Stimulated activated CD8-positive, alpha-beta memory T cell treated with anti-CD3 and anti-CD28 coated beads, Interleukin-4, amount 100 ng/mL, for 48 hours (primary cell): ENCODE data around the gene SLC5A10.

Source experiments
- DNase-seq: peaks from one replicate; pipeline ENCODE4 v3.0.0-alpha.2; 2020

SLC5A10 gene

DNA sequence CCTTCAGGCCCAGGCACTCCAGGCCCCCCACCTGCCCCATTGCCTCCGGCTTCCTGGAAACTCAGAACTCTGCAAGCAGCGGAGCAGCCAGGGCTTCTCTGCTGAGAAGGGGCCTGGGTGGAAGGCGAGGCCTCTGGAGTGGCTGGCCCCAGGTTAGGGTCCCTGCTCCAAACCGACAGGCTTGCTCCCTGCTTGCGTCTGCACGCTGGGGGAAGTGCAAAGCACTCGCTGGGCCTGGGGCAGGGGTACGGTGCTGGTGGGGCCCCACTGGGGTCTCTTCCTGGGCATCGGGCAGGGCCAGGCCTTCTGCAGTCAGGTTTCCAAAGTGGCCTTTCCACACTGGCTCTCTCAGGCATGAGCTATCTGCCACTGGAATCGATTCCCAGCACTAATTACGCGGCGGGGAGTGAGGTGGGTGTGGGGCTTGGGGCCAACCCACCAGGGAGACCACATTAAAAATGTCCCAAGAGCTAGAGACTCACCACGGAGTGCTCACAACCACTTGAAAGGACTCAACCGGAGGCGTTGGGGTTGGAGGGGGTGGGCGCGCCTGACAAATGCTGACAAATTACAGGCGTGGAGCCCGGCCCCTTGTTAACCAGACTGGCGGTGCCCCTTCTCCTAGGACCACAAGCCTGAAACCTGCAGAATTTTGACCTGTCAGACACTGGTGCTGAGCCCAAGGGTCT lies 34.7 kb downstream of the SLC5A10 start:
- DNase-seq: peak; percentile 42

DNA sequence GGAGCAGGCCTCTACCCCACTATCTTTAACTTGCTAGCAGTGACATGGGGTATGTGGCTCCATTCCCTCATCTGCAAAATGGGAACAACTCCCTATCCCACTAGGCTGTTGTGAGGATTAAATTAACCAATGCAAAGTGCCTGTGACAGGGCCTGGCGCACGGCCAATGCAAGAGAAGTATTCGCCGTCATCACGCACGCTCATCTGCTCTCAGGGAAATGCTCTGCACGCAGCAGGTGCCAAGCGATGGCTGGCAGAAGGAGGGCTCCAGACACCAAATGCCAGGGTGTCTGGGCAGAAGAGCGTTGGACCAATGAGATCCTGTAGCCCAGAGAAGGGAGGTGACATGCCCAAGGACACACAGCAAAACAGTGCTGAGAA lies 35.3 kb downstream of the SLC5A10 start:
- no peak for DNase-seq

DNA sequence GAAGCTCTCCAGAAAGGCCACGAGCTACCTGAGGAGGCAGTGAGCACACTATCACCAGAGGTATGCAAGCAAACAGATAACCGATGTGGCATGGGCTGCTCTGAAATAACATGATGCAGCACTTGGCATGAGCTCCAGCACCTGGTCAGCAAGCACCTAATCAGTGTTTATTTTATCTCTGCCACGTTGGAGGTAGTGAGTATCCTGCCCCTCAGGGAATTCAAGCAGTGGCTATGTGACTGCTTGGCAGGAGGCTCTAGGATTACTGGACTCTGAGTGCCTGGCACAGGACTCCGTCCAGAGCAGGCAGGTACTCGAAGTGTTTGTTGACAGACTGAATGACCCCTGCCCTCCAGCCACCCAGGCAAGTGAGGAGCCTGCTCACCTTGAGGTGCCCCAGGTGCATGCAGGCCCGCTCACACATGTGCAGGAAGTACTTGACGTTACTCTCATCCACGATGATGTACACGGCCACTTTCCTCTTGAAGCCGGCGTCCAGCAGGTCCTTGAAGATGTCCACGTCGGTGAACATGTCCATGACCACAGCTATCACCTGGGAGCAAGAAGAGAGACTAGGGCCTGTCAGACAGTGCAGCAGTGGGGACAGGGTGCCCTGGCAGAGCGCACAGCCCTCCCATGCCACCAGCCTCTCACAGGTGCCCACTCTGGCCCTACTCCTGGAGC lies 36.0 kb downstream of the SLC5A10 start:
- no peak for DNase-seq

DNA sequence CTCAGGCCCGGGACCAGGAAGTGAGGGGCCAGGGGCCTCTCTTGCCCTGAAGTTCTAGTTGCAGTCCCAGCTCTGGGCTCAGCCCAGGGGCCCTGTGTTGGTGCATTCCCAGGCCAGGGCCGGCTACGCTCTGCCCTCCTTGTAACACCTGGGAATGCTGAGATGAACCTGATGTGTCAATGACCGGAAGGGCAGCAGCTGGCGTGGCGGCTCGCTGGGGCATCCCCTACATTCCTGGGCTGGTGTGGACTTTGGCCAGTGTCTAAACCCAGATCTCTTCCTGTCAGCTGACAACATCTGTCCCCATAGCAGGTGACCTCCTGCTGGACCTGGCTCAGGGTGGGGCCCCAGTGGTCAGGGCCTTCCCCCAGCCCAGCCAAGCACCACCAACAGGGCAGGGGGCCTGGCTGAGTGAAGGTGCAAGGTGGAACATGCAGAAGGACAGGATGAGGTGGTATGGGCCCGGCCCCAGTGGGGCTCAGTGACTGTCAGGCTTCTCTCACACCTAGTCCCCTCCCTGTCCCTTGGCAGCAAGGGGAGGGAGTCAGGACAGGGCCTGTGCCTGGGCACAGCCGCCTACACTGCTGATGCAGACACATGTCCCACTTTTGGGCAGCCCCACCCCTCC lies 36.7 kb downstream of the SLC5A10 start:
- no peak for DNase-seq

DNA sequence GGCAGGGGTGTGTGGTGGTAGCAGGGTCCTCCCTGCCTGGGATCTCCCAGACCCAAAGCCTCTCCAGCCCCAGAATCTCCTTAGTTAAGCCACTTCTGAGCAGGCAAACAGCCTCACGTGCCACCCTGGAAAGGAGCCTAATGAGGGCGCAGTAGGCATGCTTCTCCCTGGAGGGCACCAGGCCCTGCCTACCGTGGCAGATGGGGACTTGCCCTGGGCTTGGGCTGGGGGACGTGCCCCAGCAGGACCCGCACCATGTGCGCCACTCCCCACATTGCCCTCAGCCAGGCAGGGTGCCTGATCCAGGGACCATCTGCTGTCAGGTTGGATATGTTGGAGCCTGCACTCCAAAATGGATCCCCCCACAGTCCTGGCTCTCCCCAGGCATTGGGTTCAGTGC lies 38.4 kb downstream of the SLC5A10 start:
- DNase-seq: no peak

DNA sequence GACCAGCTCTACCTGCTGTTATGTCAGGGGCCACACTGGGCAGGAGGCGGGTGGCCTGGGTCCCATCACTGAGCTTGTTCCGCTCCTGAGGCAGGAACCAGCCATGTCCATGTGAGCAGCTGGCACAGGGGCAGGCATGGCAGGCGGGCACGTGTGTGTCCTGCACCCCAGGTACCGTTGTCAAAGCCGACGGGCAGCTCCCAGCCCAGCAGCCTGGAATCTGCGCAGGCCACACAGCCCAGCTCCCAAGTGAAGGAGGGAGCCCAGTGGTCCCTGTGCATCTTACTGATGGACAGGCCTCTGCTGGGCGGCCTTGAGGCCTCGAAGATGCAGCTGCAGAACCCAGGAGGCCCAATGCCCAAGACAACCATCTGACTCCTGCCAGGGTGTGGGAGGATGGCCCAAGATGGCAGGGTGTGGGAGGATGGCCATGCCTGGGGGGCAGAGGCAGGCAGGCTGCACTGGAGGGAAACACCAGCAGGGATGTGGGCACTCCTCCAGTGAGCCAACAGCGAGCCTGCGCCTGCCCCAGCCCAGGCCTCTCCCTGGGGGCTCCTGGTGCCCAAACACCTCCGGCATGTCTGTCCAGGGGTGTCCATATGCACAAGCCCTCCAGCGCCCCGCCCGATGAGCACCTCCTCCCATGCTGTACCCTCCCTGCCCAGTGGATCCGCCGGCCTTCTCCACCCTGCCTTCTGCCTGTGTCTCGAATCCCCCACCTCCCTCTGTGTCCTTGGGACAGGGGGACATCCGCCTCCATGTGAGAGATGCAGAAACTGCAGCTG lies 39.8 kb downstream of the SLC5A10 start:
- DNase-seq: no peak

DNA sequence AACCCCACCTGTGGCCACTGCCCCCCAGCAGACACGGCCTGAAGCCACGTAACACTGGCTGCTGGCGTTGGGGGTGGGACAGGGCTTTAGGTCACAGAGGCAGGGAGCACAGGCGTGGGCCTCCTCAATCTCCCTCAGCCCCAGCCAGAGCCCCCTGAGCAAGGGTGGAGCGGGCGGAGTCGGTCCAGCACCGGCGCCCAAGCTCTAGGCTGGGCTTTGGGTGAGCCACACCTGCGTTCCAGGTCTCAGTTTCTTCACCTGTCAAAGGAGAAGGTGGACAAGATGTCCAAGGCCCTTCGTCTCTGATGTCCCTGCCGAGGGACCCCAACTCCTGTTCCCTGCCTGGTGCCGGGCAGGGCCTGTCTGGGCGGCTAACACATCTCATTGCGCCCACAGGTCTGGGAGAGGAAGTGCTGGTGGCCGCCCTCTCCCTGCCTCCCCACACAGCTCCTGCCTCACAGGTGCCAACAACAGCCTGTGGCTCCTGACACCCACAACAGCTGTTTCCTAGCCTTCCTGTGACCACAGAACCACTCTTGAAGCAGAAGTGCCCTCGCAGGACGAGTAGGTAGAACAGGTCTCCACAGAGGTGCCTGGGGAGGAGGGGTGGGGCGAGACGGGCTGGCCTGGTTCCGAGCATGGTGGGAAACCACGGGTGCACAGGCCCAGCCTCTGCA lies 40.6 kb downstream of the SLC5A10 start:
- DNase-seq: no peak

DNA sequence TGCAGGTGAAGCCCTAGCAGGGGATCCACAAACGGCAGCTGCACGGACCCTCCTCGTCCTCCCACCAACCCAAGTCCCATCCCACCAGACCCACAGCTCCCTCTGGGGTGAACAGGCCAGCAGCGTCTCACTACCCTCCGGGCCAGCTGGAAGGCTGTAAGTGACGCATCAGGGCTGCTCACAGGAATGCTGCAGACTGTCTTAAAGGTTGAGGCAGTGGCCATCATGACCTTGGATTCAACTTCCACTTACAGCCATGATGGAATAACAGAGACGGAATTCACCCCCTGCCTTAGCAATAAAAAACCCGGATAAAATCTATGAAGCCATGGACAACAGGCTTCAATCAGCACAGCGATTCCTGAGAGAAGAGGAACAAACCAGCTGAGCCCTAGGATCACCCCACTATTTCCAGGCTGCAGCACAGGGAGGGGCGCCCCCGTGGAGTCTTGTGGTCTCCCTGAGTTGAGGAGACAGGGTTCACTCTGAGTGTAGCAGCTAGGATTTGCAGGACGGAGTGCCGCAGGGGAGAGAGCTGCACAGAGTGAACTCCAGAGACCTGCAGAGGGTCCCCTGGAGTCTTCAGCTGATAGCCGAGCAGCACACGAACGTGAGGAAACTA lies 42.1 kb downstream of the SLC5A10 start:
- DNase-seq: no peak

DNA sequence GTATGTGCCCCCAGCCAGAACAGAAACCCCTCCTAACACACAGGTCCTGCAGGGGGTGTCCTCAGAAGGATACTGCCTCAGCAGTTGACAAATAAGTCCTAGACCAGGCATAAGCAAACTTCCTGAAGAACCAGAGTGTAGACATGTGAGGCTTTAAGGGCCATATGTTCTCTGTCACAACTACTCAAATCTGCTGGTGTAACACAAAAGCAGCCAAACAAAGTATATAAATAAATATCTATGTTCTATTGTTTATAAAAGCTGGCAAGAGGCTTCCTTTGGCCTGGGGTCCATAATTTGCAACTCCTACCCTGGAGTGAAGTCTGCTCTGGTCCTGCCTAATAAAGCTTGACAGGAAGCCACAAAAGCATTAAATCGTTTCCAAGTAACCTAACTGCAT lies 42.7 kb downstream of the SLC5A10 start:
- DNase-seq: no peak

DNA sequence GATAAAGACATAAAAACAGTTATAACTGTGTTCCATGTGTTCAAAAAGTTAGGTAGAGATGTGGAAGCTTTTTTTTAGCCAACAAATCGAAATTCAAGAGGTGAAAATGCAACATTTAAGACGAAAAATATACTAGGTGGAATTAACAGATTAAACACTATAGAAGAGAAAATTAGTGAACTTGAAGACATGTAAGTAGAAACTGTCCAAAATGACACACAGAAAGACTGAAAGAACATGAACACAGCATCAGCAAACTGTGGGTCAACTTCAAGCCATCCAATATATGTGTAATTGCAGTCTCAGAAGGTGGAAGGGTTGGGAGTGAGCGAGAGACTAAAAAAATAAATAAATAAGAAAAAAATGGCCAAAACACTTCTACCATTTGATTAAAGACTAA lies 43.3 kb downstream of the SLC5A10 start:
- no peak for DNase-seq

DNA sequence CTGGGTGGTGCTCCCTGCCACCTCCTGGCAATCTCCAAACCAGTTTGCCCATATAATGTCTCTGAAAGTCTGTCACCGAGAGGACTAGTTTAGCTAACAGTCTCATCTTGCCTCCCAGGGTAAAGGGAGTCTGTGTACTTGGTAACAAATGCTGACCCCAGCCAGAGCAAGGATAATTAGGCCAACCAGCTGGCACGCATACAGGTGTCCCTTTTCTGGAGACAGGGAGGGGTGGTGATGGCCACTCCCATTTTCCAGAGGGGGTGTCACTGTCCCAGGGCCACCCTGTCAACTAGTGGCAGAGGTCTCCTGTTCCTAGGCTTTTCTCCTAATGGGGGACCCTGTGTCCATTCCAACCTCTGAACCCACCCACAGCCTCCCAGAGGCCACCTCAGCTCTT lies 44.5 kb downstream of the SLC5A10 start:
- DNase-seq: no peak

DNA sequence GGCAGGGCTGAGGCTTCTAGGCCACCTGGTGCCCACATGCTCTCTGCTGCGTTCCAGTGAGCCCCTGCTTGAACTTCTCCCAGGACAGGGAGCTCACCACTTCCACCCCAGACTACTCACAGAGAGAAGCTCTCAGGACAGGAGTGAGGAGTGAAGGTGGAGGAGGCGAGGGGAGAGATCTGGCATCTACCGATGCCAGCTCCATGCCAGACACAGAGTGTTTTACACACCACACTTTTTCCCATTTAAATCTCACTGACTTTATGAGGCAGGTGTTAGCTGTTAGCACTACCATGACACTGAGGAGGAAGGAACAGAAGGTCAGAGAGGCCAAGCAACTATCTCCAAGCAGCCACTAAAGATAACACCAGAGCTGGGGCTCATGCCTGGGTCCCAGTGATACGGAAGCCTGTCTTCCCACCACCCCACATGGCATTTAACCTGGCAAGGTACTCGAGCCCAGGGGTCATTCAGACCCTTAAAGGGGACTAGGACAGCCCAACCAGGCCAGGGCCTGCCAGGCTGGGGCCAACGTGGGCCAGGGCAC lies 45.8 kb downstream of the SLC5A10 start:
- DNase-seq: no peak

DNA sequence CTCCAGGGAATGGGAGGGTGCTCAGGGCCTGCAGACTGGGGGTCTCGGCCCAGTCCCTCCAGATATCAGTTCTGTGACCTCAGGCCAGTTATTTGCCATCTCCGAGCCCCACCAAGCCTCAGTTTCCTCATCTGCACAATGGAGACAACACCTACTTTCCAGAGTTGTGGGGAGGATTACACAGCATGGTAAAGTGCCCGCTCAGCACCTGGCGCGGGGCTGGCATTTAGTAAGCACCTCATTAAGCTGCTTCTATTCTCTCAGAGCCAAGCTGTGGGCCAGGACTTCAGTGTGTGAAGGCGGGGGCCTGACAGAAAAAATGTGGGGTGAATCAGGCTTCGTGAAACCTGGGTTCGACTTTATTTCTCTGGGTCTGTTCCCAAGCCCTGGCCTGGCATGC lies 47.4 kb downstream of the SLC5A10 start:
- DNase-seq: no peak

DNA sequence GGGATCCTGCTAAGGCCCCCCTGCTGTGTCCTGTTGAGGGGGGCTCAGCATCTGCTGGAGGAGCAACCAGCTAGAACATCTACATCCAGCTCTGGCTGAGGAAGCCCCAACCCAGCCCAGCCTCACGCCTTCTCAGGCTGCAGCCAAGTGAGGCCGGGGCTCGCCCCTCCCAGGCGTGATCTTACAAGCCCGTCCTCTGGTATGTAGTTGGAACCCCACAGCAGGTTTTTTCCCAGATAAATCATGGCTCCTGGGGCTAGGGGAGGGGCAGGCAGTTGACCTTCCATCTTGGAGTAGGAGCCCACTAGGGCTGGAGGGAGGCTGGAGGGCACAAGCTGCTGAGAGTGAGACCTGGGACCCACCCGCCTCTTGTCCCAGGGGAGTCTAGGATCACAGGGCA lies 47.9 kb downstream of the SLC5A10 start:
- DNase-seq: no peak

DNA sequence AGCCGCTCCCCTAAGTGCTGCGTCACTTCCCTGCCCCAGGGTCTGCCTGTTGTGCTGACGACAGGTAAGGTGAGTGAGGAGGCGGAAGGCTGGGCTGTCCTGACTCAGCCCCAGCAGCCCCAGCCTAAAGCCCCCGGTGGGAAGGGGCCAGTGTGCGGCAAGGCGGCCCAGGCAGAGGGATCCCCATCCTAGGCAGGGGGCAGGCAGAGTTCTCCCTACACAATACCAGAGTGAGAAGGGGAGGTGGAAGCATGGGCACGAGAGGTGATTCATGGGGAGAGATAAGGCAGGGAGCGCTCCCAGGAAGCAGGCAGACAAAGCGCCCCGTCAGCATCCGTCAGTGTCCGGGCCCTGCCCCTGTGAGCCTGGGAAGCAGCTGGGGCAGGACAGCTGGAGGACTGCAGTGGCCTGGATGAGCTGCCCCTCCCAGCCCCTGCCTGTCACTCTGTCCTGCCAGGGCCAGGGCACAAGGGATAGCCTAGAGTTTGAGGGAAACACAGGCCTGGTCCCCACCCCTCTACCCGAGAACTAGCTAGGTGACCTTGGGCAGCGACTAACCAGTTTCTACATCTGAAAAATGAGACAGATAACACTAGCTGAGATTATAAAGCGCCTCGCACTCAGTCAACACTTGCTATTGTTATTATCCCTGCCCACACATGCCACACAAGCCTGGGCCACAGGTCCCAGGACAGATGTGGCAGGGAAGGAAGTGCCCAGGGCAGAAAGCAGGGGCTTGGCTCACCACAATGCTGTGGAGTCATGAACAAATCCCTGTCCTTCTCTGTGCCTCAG lies 48.8 kb downstream of the SLC5A10 start:
- no peak for DNase-seq

DNA sequence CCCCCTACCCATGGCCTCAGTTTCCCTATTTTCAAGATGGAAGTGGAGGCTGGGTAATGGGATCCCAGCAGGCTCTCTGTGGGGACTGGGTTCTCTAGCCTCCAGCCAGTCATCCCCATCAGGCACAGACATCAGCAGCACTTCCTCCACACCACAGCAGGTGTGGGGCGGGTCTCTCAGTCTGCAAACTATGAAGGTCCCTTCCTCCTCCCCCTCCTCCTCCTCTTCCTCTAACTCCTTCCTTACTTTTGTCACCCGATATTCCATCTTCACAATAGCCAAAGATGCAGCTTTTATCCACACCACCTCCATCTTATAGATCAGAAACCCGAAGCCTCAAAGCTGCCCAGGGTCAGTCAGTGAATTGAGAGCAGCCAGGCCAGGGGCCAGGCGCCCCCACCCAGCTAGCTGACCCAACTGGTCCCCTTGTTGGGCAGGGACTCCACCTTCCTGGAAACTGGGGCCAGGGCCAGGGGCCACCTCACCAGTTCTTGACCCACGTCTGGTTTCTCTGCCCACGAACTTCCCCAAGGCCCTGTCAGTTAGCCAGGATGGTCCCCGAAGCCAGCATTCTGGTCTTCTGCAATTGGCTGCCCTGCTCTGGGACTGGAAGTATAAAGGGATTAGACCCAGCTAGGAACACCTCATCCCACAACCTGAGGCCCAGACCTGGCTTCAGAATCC lies 50.1 kb downstream of the SLC5A10 start:
- DNase-seq: no peak

DNA sequence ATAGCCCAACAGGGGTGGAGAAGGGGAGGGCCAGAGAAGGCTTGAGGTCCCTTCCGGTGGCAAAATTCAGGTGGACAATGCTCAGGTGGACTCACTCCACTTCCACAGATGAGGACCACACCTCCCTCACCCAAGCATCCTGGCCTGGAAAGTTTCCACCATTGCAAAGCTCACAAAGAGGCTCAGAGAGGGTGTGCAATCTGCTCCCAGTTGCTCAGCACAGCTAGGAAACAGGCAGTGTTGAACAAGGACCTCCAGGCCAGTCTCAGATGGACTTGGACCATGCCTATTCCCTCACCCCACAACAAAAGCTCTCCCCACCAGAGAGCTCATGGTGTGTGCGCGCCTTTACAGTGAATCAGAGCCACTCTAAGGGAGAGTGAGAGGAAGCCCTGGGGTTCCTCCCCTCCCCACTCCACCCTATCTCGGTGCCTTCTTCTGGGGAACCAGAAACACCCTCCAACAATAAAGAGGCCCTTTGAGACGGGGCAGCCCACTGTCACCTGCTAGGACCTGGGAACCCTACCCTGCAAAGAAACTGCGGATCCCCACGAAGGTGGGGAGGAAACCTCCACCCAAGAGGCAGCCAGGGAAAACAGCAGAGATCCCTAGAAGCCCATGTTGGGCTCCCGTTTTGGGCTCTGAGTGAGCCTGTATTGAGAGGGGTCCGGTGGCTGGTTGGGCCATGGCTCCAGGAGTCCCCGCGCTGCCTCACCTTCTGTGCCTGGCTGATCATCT lies 51.0 kb downstream of the SLC5A10 start:
- peak; percentile 34 for DNase-seq

DNA sequence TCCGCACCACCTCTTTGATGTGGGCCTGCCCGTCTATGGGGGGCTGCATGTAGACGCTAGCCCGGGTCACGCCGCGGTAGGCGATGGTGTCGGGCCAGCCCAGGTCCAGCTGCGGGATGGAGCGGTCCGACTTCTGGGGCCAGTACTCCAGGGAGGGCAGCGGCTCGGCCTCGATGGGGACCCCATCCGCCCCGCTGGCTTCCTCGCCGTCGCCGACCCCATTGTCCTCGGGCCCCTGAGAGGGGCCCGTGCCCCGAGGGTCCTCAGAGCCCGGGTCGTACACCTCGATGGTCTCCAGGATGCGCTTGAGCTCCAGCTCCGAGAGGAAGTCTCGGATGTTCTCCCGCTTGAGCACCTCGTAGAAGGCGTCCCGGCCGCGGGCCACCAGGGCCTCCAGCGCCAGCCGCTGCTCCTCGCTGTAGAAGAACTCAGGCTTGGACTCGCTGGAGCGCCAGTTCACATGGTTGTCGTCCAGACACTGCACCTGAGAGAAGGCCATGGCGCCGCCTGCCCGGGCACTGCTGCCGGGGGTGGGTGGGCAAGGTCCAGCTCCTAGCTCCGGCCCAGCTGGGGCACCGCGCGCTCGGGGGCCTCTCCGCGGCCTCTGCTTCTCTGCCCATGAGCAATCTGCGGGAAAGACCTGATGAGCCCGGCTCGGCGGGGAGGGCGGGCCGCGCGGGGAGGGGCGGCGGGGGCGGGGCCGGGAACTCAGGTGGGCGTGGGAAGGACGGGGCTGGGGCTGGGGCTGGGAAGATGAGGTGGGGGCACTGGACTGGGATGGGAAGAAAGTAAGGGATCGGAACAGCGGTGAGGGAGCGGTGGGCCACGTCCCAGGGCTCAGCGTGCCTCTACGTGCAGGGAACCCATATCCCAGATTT lies 51.8 kb downstream of the SLC5A10 start:
- peak; percentile 68 for DNase-seq
